Measurements from ENCODE around the gene CAMTA1.

The CAMTA1 gene

GRCh38 chr1:7224081-7224534, 438.9 kb downstream of the CAMTA1 start:
- no peak for TF ChIP-seq CTCF (IDR thresholded peaks at IDR 0.05; ENCODE audit: control insufficient read depth, insufficient read depth, low read depth, low read length, missing control alignments)
- H3K4me3 ChIP-seq (ENCODE audit: control insufficient read depth, low read depth, low read length): no peak overlapping the region
- no peak for DNase-seq (ENCODE audit: low read depth)

DNA sequence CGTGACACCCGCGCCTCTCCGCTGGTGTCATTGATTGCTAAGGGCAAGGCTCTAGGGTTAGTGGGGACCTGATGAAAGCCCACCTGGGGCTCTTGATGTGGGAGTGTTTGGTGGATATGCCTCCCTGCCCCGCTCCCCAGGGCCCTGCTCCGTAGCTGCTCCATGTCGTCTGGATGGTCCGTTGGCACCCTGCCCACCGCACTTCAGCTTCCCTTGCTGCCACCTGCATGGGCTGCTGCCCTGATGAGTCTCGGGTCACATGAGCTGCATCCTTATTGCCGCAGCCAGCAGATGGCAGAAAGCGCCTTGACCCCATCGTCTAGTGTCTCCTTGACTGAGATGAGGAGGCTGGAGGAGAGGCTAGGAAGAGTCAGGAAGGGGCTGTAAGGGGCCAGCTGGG, 439.4 kb downstream of the CAMTA1 start:
- DNase-seq (ENCODE audit: low read depth): no peak
- TF ChIP-seq CTCF (IDR thresholded peaks at IDR 0.05; ENCODE audit: control insufficient read depth, insufficient read depth, low read depth, low read length, missing control alignments): no peak
- no peak overlapping the region for H3K4me3 ChIP-seq (ENCODE audit: control insufficient read depth, low read depth, low read length)

- TF ChIP-seq CTCF (IDR thresholded peaks at IDR 0.05; ENCODE audit: control insufficient read depth, insufficient read depth, low read depth, low read length, missing control alignments): no peak
These were observed 440.7 kb downstream of the CAMTA1 start for GRCh38 chr1:7225711-7226505.

DNA sequence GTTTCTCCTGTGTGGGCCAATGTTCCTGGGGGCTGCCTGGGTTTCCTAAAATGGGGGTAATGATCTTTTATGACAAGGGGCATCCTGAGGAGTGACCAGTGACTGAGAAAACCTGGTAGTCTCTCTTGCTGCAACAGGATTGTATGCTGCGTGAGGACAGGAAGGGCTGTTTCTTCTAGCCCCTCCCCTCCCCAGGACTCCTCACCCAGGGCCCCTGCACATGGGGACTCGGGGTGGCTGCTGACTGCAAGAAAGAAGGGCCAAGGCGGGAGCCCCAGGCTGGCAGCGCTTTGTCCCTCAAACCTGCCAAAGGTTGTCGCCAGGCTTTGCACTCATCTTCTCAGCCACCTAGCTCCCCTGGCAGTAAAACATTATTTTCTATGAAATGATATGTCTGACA, 442.4 kb downstream of the CAMTA1 start:
- no peak for DNase-seq (ENCODE audit: low read depth)
- TF ChIP-seq CTCF (IDR thresholded peaks at IDR 0.05; ENCODE audit: control insufficient read depth, insufficient read depth, low read depth, low read length, missing control alignments): no peak
- H3K4me3 ChIP-seq (ENCODE audit: control insufficient read depth, low read depth, low read length): no peak overlapping the region

More at GRCh38 chr1:7225711-7226505, 440.7 kb downstream of the CAMTA1 start:
- no peak overlapping the region for H3K4me3 ChIP-seq (ENCODE audit: control insufficient read depth, low read depth, low read length)
- DNase-seq (ENCODE audit: low read depth): no peak

- no peak for DNase-seq (ENCODE audit: low read depth)
- TF ChIP-seq CTCF (IDR thresholded peaks at IDR 0.05; ENCODE audit: control insufficient read depth, insufficient read depth, low read depth, low read length, missing control alignments): no peak
- no peak overlapping the region for H3K4me3 ChIP-seq (ENCODE audit: control insufficient read depth, low read depth, low read length)
These were observed 443.2 kb downstream of the CAMTA1 start for GRCh38 chr1:7228252-7228961.

DNA sequence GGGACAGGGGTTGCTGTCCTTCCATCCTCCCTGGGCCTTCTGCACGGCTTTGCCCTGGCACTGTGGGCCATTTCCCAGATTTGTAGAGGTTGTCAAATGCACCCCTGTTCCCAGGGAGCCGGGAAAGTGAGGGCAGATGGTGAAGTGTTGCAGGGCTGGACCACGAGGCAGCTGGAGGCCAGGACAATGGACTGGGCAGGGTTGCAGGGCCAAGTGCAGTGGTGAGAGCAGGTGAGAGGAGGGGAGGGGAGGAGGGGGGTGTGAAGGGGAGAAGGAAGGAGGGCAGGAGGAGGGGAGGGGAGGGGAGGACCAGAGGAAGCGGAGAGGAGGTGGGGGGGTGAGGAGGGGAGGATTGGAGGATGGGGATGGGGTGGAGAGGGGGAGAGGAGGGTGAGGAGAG, 443.9 kb downstream of the CAMTA1 start:
- no peak overlapping the region for H3K4me3 ChIP-seq (ENCODE audit: control insufficient read depth, low read depth, low read length)
- TF ChIP-seq CTCF (IDR thresholded peaks at IDR 0.05; ENCODE audit: control insufficient read depth, insufficient read depth, low read depth, low read length, missing control alignments): no peak
- DNase-seq (ENCODE audit: low read depth): no peak

All from AG09309 (cell line).